Measurements from ENCODE around the gene DRC1.

DNA sequence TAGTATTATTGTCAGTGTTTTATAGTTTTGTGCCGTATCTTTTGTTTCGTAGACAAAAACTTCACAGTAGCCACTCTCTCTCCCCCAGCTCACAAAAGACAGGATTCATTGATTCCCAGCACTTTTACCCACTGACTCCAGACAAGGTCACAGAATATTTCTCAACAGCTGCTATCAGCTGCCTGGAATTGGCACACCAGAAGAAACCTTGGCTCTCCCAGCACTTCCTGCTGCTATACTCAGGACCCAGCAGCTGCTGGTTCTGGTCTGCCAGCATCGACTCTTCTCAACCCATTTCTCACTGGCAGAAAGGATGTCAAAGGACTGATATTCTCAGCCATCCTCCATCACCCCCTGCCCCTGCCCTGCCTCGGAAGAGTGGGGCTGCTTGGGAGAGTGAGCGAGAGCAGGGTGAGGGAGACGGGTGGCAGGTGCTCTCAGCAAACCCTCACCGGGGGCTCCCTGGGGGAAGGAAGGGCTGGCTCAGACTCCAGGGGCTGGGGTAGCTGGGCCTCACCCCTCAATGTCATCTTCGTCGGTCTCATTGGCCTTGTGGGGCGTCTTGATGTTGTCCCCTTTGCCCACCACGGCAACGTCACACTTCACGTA, 82.3 kb downstream of the DRC1 start:
- TF ChIP-seq, protein P1, sequence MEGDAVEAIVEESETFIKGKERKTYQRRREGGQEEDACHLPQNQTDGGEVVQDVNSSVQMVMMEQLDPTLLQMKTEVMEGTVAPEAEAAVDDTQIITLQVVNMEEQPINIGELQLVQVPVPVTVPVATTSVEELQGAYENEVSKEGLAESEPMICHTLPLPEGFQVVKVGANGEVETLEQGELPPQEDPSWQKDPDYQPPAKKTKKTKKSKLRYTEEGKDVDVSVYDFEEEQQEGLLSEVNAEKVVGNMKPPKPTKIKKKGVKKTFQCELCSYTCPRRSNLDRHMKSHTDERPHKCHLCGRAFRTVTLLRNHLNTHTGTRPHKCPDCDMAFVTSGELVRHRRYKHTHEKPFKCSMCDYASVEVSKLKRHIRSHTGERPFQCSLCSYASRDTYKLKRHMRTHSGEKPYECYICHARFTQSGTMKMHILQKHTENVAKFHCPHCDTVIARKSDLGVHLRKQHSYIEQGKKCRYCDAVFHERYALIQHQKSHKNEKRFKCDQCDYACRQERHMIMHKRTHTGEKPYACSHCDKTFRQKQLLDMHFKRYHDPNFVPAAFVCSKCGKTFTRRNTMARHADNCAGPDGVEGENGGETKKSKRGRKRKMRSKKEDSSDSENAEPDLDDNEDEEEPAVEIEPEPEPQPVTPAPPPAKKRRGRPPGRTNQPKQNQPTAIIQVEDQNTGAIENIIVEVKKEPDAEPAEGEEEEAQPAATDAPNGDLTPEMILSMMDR (IDR thresholded peaks at IDR 0.05) = no peak
- TF ChIP-seq POLR2A (IDR thresholded peaks at IDR 0.05) (no peak), POLR2AphosphoS5 (IDR thresholded peaks at IDR 0.05) (no peak)
